Type B pancreatic cell (in vitro differentiated cells): Measurements from ENCODE around the gene CLIP3. TPM values are rescaled to one million over a fixed set of nuclear protein-coding genes. Genes with fewer than 3 reads are reported as not detected.

ENCODE experiments used
- DNase-seq: peaks from one replicate; pipeline ENCODE4 v3.0.0; 2021; ENCODE audit warnings: mixed read lengths; ENCODE audit not compliant: unreplicated experiment; ENCODE audit errors: extremely low spot score
- H3K27ac Mint-ChIP-seq: 2 replicates; pipeline ENCODE4 v1.8.0; 2021; ENCODE audit warnings: mild to moderate bottlenecking, mixed read lengths
- H3K27me3 Mint-ChIP-seq: 2 replicates; pipeline ENCODE4 v1.8.0; 2021; ENCODE audit warnings: mixed read lengths
- H3K36me3 Mint-ChIP-seq: 2 replicates; pipeline ENCODE4 v1.8.0; 2021; ENCODE audit warnings: mixed read lengths
- H3K4me1 Mint-ChIP-seq: one replicate; pipeline ENCODE4 v1.8.0; 2021; ENCODE audit warnings: mixed read lengths; ENCODE audit not compliant: unreplicated experiment
- H3K4me3 Mint-ChIP-seq: 2 replicates; pipeline ENCODE4 v1.8.0; 2021; ENCODE audit warnings: mild to moderate bottlenecking, mixed read lengths
- H3K9me3 Mint-ChIP-seq: 2 replicates; pipeline ENCODE4 v1.8.0; 2021; ENCODE audit warnings: mixed read lengths
- total RNA-seq: library from RNA; stranded (reverse); gene quantifications from 2 replicates; pipeline ENCODE4 v1.2.1, GENCODE V29; 2021; ENCODE audit warnings: low replicate concordance
- TF ChIP-seq, protein P1 (sequence below): fragments of 200-600 bp; sonication (generic); conservative IDR thresholded peaks from 2 replicates; pipeline ENCODE4 v1.5.0; 2021; ENCODE audit warnings: antibody characterized with exemption, mild to moderate bottlenecking

Gene CLIP3
- total RNA-seq, 1 donor from 2014 or later, result 51.1 TPM

DNA sequence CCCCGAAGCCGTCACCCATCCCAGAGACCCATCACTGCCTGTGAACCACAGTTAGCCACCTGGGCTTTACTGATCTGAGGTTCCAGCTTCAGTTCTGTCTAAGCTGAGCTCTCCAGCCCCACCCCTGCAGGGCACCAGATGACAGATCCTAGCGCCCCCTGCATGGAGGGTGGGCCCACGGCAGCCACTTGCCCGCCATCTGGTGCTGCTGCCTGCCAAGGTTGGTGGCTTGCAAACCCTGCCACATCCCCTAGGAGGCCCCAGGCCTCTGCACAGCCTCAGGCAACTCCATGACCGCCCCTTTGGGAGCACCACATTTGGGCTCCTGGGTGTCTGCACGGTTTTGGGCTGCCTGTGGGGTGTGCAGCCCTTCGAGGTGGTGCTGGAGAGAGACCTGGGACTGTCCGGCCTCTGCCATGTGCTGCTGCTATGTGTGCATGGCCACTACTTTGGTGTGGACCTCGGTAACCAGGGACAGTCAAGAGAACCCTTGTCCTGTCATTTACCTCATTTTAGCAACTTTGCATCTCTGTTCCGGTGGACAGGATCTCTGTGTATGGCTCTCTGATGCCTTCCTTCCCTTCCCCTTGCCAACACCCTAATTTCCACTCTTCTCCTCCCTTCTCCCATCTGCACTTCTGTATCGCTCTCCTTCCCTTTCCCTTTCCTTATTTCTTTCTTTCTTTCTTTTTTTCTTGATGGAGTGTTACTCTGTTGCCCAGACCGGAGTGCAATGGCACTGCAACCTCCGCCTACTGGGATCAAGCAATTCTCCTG is 55.0 kb downstream of the CLIP3 start:
- no peaks in the 10 kb centered on the region for H3K36me3 Mint-ChIP-seq
- DNase-seq, result no peak
- no peak overlapping the region for H3K27ac Mint-ChIP-seq
- H3K27me3 Mint-ChIP-seq, result peaks cover 34% of the 10 kb centered on the region
- H3K9me3 Mint-ChIP-seq, result no peaks in the 10 kb centered on the region
- TF ChIP-seq, protein P1, sequence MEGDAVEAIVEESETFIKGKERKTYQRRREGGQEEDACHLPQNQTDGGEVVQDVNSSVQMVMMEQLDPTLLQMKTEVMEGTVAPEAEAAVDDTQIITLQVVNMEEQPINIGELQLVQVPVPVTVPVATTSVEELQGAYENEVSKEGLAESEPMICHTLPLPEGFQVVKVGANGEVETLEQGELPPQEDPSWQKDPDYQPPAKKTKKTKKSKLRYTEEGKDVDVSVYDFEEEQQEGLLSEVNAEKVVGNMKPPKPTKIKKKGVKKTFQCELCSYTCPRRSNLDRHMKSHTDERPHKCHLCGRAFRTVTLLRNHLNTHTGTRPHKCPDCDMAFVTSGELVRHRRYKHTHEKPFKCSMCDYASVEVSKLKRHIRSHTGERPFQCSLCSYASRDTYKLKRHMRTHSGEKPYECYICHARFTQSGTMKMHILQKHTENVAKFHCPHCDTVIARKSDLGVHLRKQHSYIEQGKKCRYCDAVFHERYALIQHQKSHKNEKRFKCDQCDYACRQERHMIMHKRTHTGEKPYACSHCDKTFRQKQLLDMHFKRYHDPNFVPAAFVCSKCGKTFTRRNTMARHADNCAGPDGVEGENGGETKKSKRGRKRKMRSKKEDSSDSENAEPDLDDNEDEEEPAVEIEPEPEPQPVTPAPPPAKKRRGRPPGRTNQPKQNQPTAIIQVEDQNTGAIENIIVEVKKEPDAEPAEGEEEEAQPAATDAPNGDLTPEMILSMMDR, result peak; percentile 31
- no peaks in the 10 kb centered on the region for H3K4me1 Mint-ChIP-seq
- H3K4me3 Mint-ChIP-seq, result no peak overlapping the region

DNA sequence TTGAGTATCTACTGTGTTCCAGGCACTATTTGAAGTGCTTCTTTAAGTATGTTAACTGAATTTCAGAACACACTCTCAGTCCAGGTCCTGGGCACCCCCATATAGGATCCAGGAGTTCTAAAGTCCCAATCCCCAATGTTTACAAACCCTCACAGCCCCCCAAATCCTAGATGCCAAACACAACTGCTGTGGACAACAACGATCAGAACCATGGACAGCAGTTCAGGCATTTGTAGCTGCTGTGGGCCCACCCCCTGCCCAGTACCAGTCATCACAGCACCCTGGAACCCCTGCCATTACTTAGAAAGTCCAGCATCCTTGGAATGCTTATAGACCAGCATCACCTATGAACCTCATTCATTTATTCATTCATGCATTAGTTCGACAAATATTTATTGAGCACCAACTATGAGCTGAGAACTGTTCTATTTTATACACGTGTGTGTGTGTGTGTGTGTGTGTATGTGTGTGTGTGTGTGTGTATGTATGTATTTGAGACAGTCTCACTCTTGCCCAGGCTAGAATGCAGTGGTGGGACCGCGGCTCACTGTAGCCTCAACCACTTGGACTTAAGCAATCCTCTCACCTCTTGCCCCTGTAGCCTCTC is 57.0 kb downstream of the CLIP3 start:
- H3K4me1 Mint-ChIP-seq, result no peaks in the 10 kb centered on the region
- DNase-seq, result no peak
- H3K4me3 Mint-ChIP-seq, result no peak overlapping the region
- peaks cover 25% of the 10 kb centered on the region for H3K27me3 Mint-ChIP-seq
- H3K27ac Mint-ChIP-seq, result no peak overlapping the region
- no peaks in the 10 kb centered on the region for H3K36me3 Mint-ChIP-seq
- H3K9me3 Mint-ChIP-seq, result no peaks in the 10 kb centered on the region
- TF ChIP-seq, protein P1, result no peak

DNA sequence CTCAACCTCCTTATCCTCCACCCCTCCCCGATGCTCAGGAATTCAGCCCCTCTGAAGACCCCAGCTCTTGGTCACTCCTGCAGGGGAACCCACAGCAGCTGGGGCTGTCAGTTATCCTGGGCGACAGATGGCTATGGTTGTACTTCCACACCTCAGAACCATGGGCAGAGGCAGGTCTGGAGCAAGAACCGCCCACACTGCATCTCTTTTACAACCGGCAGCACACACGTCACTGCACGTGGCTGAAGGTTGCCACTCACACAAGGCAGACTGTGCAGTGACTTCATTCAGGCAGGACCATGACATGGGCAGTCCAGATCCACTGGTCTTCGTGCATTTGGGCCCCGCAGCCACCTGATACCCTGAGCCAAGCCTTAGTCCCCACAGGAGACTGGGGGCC is 59.2 kb downstream of the CLIP3 start:
- Mint-ChIP-seq H3K27ac (no peak overlapping the region), H3K4me1 (no peaks in the 10 kb centered on the region), H3K36me3 (no peaks in the 10 kb centered on the region), H3K27me3 (peaks cover 26% of the 10 kb centered on the region), H3K4me3 (no peak overlapping the region), H3K9me3 (no peaks in the 10 kb centered on the region)
- TF ChIP-seq, protein P1, result no peak
- DNase-seq, result no peak

DNA sequence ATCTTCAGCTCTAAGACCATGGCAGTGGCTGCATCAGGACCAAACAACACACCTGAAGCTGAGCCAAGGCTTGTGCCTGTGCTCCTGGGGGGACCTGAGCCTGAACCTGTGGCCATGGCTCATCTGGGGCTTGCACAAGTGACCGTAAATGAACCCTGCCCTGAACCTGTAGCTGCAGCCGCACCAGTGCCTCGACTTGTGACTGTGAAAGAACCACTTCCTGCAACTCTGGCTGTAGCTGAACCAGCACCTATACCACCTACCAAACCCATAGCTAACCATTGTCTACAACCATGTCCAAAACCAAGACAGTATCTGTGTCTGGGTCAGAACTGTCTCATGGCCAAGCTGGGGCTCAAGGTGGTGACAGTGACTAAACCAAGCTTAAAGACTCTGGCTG is 65.9 kb downstream of the CLIP3 start:
- H3K4me3 Mint-ChIP-seq, result no peak overlapping the region
- TF ChIP-seq, protein P1, result no peak
- DNase-seq, result no peak
- no peaks in the 10 kb centered on the region for H3K36me3 Mint-ChIP-seq
- no peaks in the 10 kb centered on the region for H3K9me3 Mint-ChIP-seq
- no peak overlapping the region for H3K27ac Mint-ChIP-seq
- no peaks in the 10 kb centered on the region for H3K4me1 Mint-ChIP-seq
- H3K27me3 Mint-ChIP-seq, result peaks cover 28% of the 10 kb centered on the region

Other genes starting within 250 kb of the CLIP3 start
- 11.5 and 20.6 TPM in 2 replicates for gene PRODH2, start 220.0 kb downstream of the CLIP3 start, total RNA-seq
- 1.9 TPM in 2 replicates for gene NPHS1, start 180.4 kb downstream of the CLIP3 start, total RNA-seq
- 3.3 and 3.5 TPM in 2 replicates for gene KIRREL2, start 176.0 kb downstream of the CLIP3 start, total RNA-seq
- 43.3 and 120 TPM in 2 replicates for gene APLP1, start 164.3 kb downstream of the CLIP3 start, total RNA-seq
- gene NFKBID, start 132.3 kb downstream of the CLIP3 start, total RNA-seq, result 9.1 and 11.6 TPM in 2 replicates
- gene HCST, start 130.3 kb downstream of the CLIP3 start, total RNA-seq, result 1.0 and 1.3 TPM in 2 replicates
- gene TYROBP, start 124.6 kb downstream of the CLIP3 start, total RNA-seq, result not detected in 2 replicates
- gene LRFN3, start 96.5 kb downstream of the CLIP3 start, total RNA-seq, result 17.3 and 22.6 TPM in 2 replicates
- gene SDHAF1, start 37.7 kb downstream of the CLIP3 start, total RNA-seq, result 16.1 and 17.3 TPM in 2 replicates
- gene SYNE4, start 24.1 kb downstream of the CLIP3 start, total RNA-seq, result 8.7 and 14.5 TPM in 2 replicates
- gene ALKBH6, start 18.7 kb downstream of the CLIP3 start, total RNA-seq, result 17.8 and 24.8 TPM in 2 replicates
- gene THAP8, start 21.4 kb upstream of the CLIP3 start, total RNA-seq, result 4.9 and 6.4 TPM in 2 replicates
- gene WDR62, start 22.0 kb upstream of the CLIP3 start, total RNA-seq, result 3.3 and 12.5 TPM in 2 replicates
- not detected in 2 replicates for gene OVOL3, start 78.3 kb upstream of the CLIP3 start, total RNA-seq
- gene POLR2I, start 82.0 kb upstream of the CLIP3 start, total RNA-seq, result 74.7 and 81.7 TPM in 2 replicates
- 106 and 148 TPM in 2 replicates for gene TBCB, start 82.6 kb upstream of the CLIP3 start, total RNA-seq
- gene CAPNS1, start 107.2 kb upstream of the CLIP3 start, total RNA-seq, result 426 and 510 TPM in 2 replicates
- not detected in 2 replicates for gene COX7A1, start 119.6 kb upstream of the CLIP3 start, total RNA-seq
- 5.6 and 6.8 TPM in 2 replicates for gene ZNF565, start 181.8 kb upstream of the CLIP3 start, total RNA-seq
- 92.6 and 110 TPM in 2 replicates for gene ZNF146, start 182.2 kb upstream of the CLIP3 start, total RNA-seq